ENCODE results near the gene SYCE3.

The SYCE3 gene

GRCh38 chr22:50503475-50504145 is 59.1 kb downstream of the SYCE3 start:
- H3K4me3 ChIP-seq (replicated peaks; ENCODE audit: low read depth, low read length), result no peak overlapping the region
- no peak for TF ChIP-seq CTCF (IDR thresholded peaks at IDR 0.05; ENCODE audit: low read length, missing control alignments)
- no peak for DNase-seq (ENCODE audit: low read depth)

- DNase-seq (ENCODE audit: low read depth), result no peak
- H3K4me3 ChIP-seq (replicated peaks; ENCODE audit: low read depth, low read length), result no peak overlapping the region
- TF ChIP-seq CTCF (IDR thresholded peaks at IDR 0.05; ENCODE audit: low read length, missing control alignments), result no peak
Measured at GRCh38 chr22:50502628-50503474, 59.9 kb downstream of the SYCE3 start.

- H3K4me3 ChIP-seq (replicated peaks; ENCODE audit: low read depth, low read length), result no peak overlapping the region
- no peak for TF ChIP-seq CTCF (IDR thresholded peaks at IDR 0.05; ENCODE audit: low read length, missing control alignments)
- no peak for DNase-seq (ENCODE audit: low read depth)
Measured at GRCh38 chr22:50502096-50502495, 60.6 kb downstream of the SYCE3 start.

All from fibroblast of pulmonary artery (primary cell).